Skeletal muscle tissue (tissue), 4 donors: ENCODE results near the gene STOM. TPM values are rescaled to one million over a fixed set of nuclear protein-coding genes. Genes with fewer than 3 reads are reported as not detected.

ENCODE experiments used
- H3K27ac ChIP-seq: one replicate; pipeline ENCODE4 v1.7.0; 2013; ENCODE audit warnings: mild to moderate bottlenecking, low read depth, low read length, inconsistent platforms
- H3K27me3 ChIP-seq, 3 donors: one replicate each; pipeline ENCODE4 v1.7.0; 2013; ENCODE audit warnings: low read length in 3 of 3; ENCODE audit not compliant: control insufficient read depth in 3 of 3, insufficient read depth in 3 of 3
- H3K36me3 ChIP-seq, 3 donors: one replicate each; pipeline ENCODE4 v1.7.0; 2013; ENCODE audit warnings: low read length in 3 of 3; ENCODE audit not compliant: control insufficient read depth in 3 of 3, insufficient read depth in 3 of 3
- H3K4me1 ChIP-seq, 3 donors: one replicate each; pipeline ENCODE4 v1.7.0; 2013; ENCODE audit warnings: low read length in 3 of 3, mild to moderate bottlenecking in 3 of 3; ENCODE audit not compliant: control insufficient read depth in 3 of 3, insufficient read depth in 3 of 3
- H3K4me3 ChIP-seq, 3 donors: one replicate each; pipeline ENCODE4 v1.7.0; 2013; ENCODE audit warnings: low read length in 3 of 3
- H3K9ac ChIP-seq, 3 donors: one replicate each; pipeline ENCODE4 v1.7.0; 2013; ENCODE audit warnings: low read length in 3 of 3, mild to moderate bottlenecking in 3 of 3, moderate library complexity in 2 of 3, low read depth in 1 of 3
- H3K9me3 ChIP-seq, 3 donors: one replicate each; pipeline ENCODE4 v1.7.0; 2013; ENCODE audit warnings: low read length in 3 of 3; ENCODE audit not compliant: control insufficient read depth in 3 of 3
- total RNA-seq: library from RNA; depleted of rRNA; stranded (reverse); fragments of >200 nt; gene quantifications from one replicate; pipeline ENCODE4 v1.2.3, GENCODE V29; 2014
- donor health status: Osteomylitis.

Gene STOM
- total RNA-seq, 1 donor from 2014 or later, result 76.7 TPM

- peaks cover 26 to 65% (median 61%) of the 10 kb centered on the region in 3 donors for H3K36me3 ChIP-seq
- H3K27me3 ChIP-seq, result no peaks in the 10 kb centered on the region
- H3K4me3 ChIP-seq, result peak overlapping the region in 2 of 3 donors; percentile 1 to 6
- peaks cover 42 to 73% (median 44%) of the 10 kb centered on the region in 3 donors for H3K4me1 ChIP-seq
- no peaks in the 10 kb centered on the region for H3K9me3 ChIP-seq
- H3K9ac ChIP-seq, result peak overlapping the region in 2 of 3 donors; percentile 14 to 25
- H3K27ac ChIP-seq, result peak overlapping the region; percentile 56
These were observed 19.0 kb downstream of the STOM start for GRCh38 chr9:121350993-121351561.

GRCh38 chr9:121350036-121350435 is 20.0 kb downstream of the STOM start:
- peaks cover 26 to 59% (median 55%) of the 10 kb centered on the region in 3 donors for H3K36me3 ChIP-seq

GRCh38 chr9:121349009-121349408 is 21.0 kb downstream of the STOM start:
- Histone ChIP-seq H3K36me3 (peaks cover 23 to 54% (median 52%) of the 10 kb centered on the region in 3 donors), H3K9me3 (no peaks in the 10 kb centered on the region), H3K27me3 (no peaks in the 10 kb centered on the region), H3K4me3 (no peak overlapping the region), H3K4me1 (peaks cover 54 to 85% (median 56%) of the 10 kb centered on the region in 3 donors), H3K9ac (peak overlapping the region in 1 of 3 donors; percentile 23), H3K27ac (peak overlapping the region; percentile 46)

More at GRCh38 chr9:121350036-121350435, 20.0 kb downstream of the STOM start:
- peaks cover 44 to 79% (median 48%) of the 10 kb centered on the region in 3 donors for H3K4me1 ChIP-seq
- H3K4me3 ChIP-seq, result no peak overlapping the region
- no peak overlapping the region for H3K9ac ChIP-seq
- H3K9me3 ChIP-seq, result no peaks in the 10 kb centered on the region
- peak overlapping the region; percentile 56 for H3K27ac ChIP-seq
- no peaks in the 10 kb centered on the region for H3K27me3 ChIP-seq

- H3K4me1 ChIP-seq, result peaks cover 50 to 84% (median 60%) of the 10 kb centered on the region in 3 donors
- H3K9me3 ChIP-seq, result no peaks in the 10 kb centered on the region
- peaks cover 20 to 48% (median 46%) of the 10 kb centered on the region in 3 donors for H3K36me3 ChIP-seq
- no peak overlapping the region for H3K4me3 ChIP-seq
- no peak overlapping the region for H3K9ac ChIP-seq
- H3K27me3 ChIP-seq, result no peaks in the 10 kb centered on the region
- H3K27ac ChIP-seq, result peak overlapping the region; percentile 46
These were observed 21.8 kb downstream of the STOM start for GRCh38 chr9:121348221-121348620.

- Histone ChIP-seq H3K27ac (peak overlapping the region; percentile 42), H3K4me1 (peaks cover 32 to 69% (median 39%) of the 10 kb centered on the region in 3 donors), H3K27me3 (no peaks in the 10 kb centered on the region), H3K9me3 (no peaks in the 10 kb centered on the region), H3K4me3 (peak overlapping the region in 2 of 3 donors; percentile 19 to 25), H3K36me3 (peaks cover 21 to 38% (median 35%) of the 10 kb centered on the region in 3 donors), H3K9ac (peak overlapping the region in 1 of 3 donors; percentile 17)
These were observed 25.0 kb downstream of the STOM start for GRCh38 chr9:121345070-121345469.

- H3K4me3 ChIP-seq, result no peak overlapping the region
- H3K27ac ChIP-seq, result peak overlapping the region; percentile 42
- peak overlapping the region in 1 of 3 donors; percentile 20 for H3K9ac ChIP-seq
- no peaks in the 10 kb centered on the region for H3K27me3 ChIP-seq
- H3K36me3 ChIP-seq, result peaks cover 21 to 41% (median 35%) of the 10 kb centered on the region in 3 donors
- H3K4me1 ChIP-seq, result peaks cover 31 to 67% (median 40%) of the 10 kb centered on the region in 3 donors
- no peaks in the 10 kb centered on the region for H3K9me3 ChIP-seq
These were observed 25.9 kb downstream of the STOM start for GRCh38 chr9:121344184-121344583.

GRCh38 chr9:121340676-121341392 is 29.2 kb downstream of the STOM start:
- peak overlapping the region; percentile 64 for H3K27ac ChIP-seq
- H3K27me3 ChIP-seq, result no peaks in the 10 kb centered on the region
- H3K4me1 ChIP-seq, result peaks cover 28 to 45% (median 37%) of the 10 kb centered on the region in 3 donors
- H3K36me3 ChIP-seq, result peaks cover 11 to 23% (median 14%) of the 10 kb centered on the region in 3 donors
- no peaks in the 10 kb centered on the region for H3K9me3 ChIP-seq
- H3K4me3 ChIP-seq, result no peak overlapping the region
- no peak overlapping the region for H3K9ac ChIP-seq

GRCh38 chr9:121339437-121339836 is 30.6 kb downstream of the STOM start:
- no peak overlapping the region for H3K9ac ChIP-seq
- peak overlapping the region; percentile 55 for H3K27ac ChIP-seq
- H3K36me3 ChIP-seq, result peaks cover 11 to 26% (median 18%) of the 10 kb centered on the region in 3 donors
- H3K4me3 ChIP-seq, result no peak overlapping the region
- H3K4me1 ChIP-seq, result peaks cover 22 to 32% (median 25%) of the 10 kb centered on the region in 3 donors
- H3K27me3 ChIP-seq, result no peaks in the 10 kb centered on the region
- no peaks in the 10 kb centered on the region for H3K9me3 ChIP-seq

- Histone ChIP-seq H3K36me3 (peaks cover 19 to 39% (median 35%) of the 10 kb centered on the region in 3 donors), H3K27me3 (no peaks in the 10 kb centered on the region), H3K4me1 (peaks cover 16 to 25% (median 24%) of the 10 kb centered on the region in 3 donors), H3K27ac (peak overlapping the region; percentile 41), H3K4me3 (no peak overlapping the region), H3K9me3 (no peaks in the 10 kb centered on the region), H3K9ac (no peak overlapping the region)
These were observed 33.4 kb downstream of the STOM start for GRCh38 chr9:121336665-121337064.
